Jurkat, Clone E6-1 (cell line): ENCODE data around the gene HSPA4.
"Not testable (repeated sequence)": the region's sequence is repeated elsewhere in the genome, so short reads cannot be mapped to it uniquely, and the experiment has no call there.

Source experiments
- DNase-seq: peaks from one replicate; pipeline ENCODE4 v3.0.0-alpha.2; 2011; ENCODE audit warnings: low read depth, low spot score
- H3K4me3 ChIP-seq: 2 replicates; pipeline ENCODE4 v1.5.1; 2011; ENCODE audit warnings: mild to moderate bottlenecking, low read length, control low read depth, moderate library complexity

Gene HSPA4

GRCh38 chr5:133083901-133084300, 32.1 kb downstream of the HSPA4 start:
- no peak for DNase-seq
- H3K4me3 ChIP-seq, result no peak overlapping the region

GRCh38 chr5:133085171-133085570, 33.4 kb downstream of the HSPA4 start:
- DNase-seq, H3K4me3 ChIP-seq: not testable (repeated sequence)

GRCh38 chr5:133086366-133086875, 34.6 kb downstream of the HSPA4 start:
- H3K4me3 ChIP-seq, result no peak overlapping the region
- DNase-seq, result no peak

- DNase-seq, result no peak
- H3K4me3 ChIP-seq, result no peak overlapping the region
Observed at GRCh38 chr5:133088064-133088463, 36.3 kb downstream of the HSPA4 start.

GRCh38 chr5:133091034-133091433, 39.2 kb downstream of the HSPA4 start:
- no peak for DNase-seq
- H3K4me3 ChIP-seq, result no peak overlapping the region

- no peak overlapping the region for H3K4me3 ChIP-seq
- DNase-seq, result no peak
Observed at GRCh38 chr5:133106343-133106742, 54.5 kb downstream of the HSPA4 start.

- DNase-seq, result peak; percentile 82
Observed at GRCh38 chr5:133106761-133107572, 55.2 kb downstream of the HSPA4 start.

GRCh38 chr5:133108481-133108921, 56.7 kb downstream of the HSPA4 start:
- H3K4me3 ChIP-seq, result no peak overlapping the region
- DNase-seq, result no peak

More at GRCh38 chr5:133106761-133107572, 55.2 kb downstream of the HSPA4 start:
- no peak overlapping the region for H3K4me3 ChIP-seq

- H3K4me3 ChIP-seq, result no peak overlapping the region
- no peak for DNase-seq
Observed at GRCh38 chr5:133109655-133110483, 58.1 kb downstream of the HSPA4 start.

- no peak overlapping the region for H3K4me3 ChIP-seq
Observed at GRCh38 chr5:133110709-133111108, 58.9 kb downstream of the HSPA4 start.

GRCh38 chr5:133111299-133111698, 59.5 kb downstream of the HSPA4 start:
- H3K4me3 ChIP-seq, result no peak overlapping the region
- peak; percentile 72 for DNase-seq

More at GRCh38 chr5:133110709-133111108, 58.9 kb downstream of the HSPA4 start:
- DNase-seq, result no peak

GRCh38 chr5:133112026-133112660, 60.3 kb downstream of the HSPA4 start:
- no peak overlapping the region for H3K4me3 ChIP-seq
- no peak for DNase-seq

- no peak overlapping the region for H3K4me3 ChIP-seq
- DNase-seq, result no peak
Observed at GRCh38 chr5:133113331-133114061, 61.7 kb downstream of the HSPA4 start.

- no peak overlapping the region for H3K4me3 ChIP-seq
- DNase-seq, result no peak
Observed at GRCh38 chr5:133114166-133114932, 62.5 kb downstream of the HSPA4 start.

GRCh38 chr5:133114933-133115310, 63.1 kb downstream of the HSPA4 start:
- DNase-seq, result no peak
- no peak overlapping the region for H3K4me3 ChIP-seq

- no peak for DNase-seq
- H3K4me3 ChIP-seq, result no peak overlapping the region
Observed at GRCh38 chr5:133116601-133117000, 64.8 kb downstream of the HSPA4 start.

GRCh38 chr5:133117166-133117911, 65.5 kb downstream of the HSPA4 start:
- H3K4me3 ChIP-seq, result no peak overlapping the region
- no peak for DNase-seq
